Suprapubic skin (tissue), 4 donors: Measurements from ENCODE around the gene IFNA7. TPM values are rescaled to one million over a fixed set of nuclear protein-coding genes. Genes with fewer than 3 reads are reported as not detected.

Experiments used
- DNase-seq, 2 donors: peaks; one replicate each; pipeline ENCODE4 v3.0.0-alpha.2; 2019; ENCODE audit warnings: low spot score in 2 of 2
- H3K27ac ChIP-seq: fragments of 200-600 bp; sonication (generic); one replicate; pipeline ENCODE4 v1.5.1; 2019
- H3K27me3 ChIP-seq: fragments of 200-600 bp; sonication (generic); one replicate; pipeline ENCODE4 v1.5.1; 2019
- H3K36me3 ChIP-seq: fragments of 200-600 bp; sonication (generic); one replicate; pipeline ENCODE4 v1.5.1; 2019
- H3K4me1 ChIP-seq: fragments of 200-600 bp; sonication (generic); one replicate; pipeline ENCODE4 v1.5.1; 2019
- H3K4me3 ChIP-seq: fragments of 200-600 bp; sonication (generic); one replicate; pipeline ENCODE4 v1.5.1; 2019; ENCODE audit warnings: mild to moderate bottlenecking
- H3K9me3 ChIP-seq: fragments of 200-600 bp; sonication (generic); one replicate; pipeline ENCODE4 v1.5.1; 2019
- CTCF ChIP-seq, 2 donors: fragments of 200-600 bp in 1 of 2; fragments of 450-650 bp in 1 of 2; sonication (generic) in 1 of 2; IDR thresholded peaks; one replicate each; pipeline ENCODE4 v1.5.1; 2016 to 2019; ENCODE audit warnings: antibody characterized with exemption in 2 of 2, mild to moderate bottlenecking in 1 of 2, moderate library complexity in 1 of 2
- EP300 ChIP-seq: sonication (generic); formaldehyde crosslinking; IDR thresholded peaks from one replicate; pipeline ENCODE4 v1.6.1; 2017; ENCODE audit warnings: antibody characterized with exemption
- POLR2A ChIP-seq, 2 donors: fragments of 450-650 bp; IDR thresholded peaks; one replicate each; pipeline ENCODE4 v1.6.1; 2017; ENCODE audit warnings: antibody characterized with exemption in 2 of 2, mild to moderate bottlenecking in 2 of 2, moderate library complexity in 2 of 2
- POLR2AphosphoS5 ChIP-seq, 3 donors: sonication (generic); formaldehyde crosslinking; IDR thresholded peaks; one replicate each; pipeline ENCODE4 v1.6.1; 2017; ENCODE audit warnings: antibody characterized with exemption in 3 of 3
- WGBS: methylation state at CpG from one replicate; pipeline ENCODE4 v1.1.5; 2018; 5-methylcytosine and 5-hydroxymethylcytosine counted together
- total RNA-seq, 4 donors: library from RNA; depleted of rRNA; stranded (reverse); fragments of >200 nt; gene quantifications; one replicate each; pipeline ENCODE4 v1.1.0, GENCODE V29; 2016

The IFNA7 gene
- total RNA-seq, 4 donors from 2014 or later: not detected

GRCh38 chr9:21155501-21155900, 46.5 kb downstream of the IFNA7 start:
- Histone ChIP-seq H3K9me3 (no peaks in the 10 kb centered on the region), H3K27ac (no peak overlapping the region), H3K36me3 (no peaks in the 10 kb centered on the region), H3K4me1 (peaks cover 3% of the 10 kb centered on the region), H3K27me3 (no peaks in the 10 kb centered on the region), H3K4me3 (no peak overlapping the region)
- TF ChIP-seq POLR2AphosphoS5 (IDR thresholded peaks at IDR 0.05) (no peak), CTCF (IDR thresholded peaks at IDR 0.05) (no peak), EP300 (no peak), POLR2A (IDR thresholded peaks at IDR 0.05) (no peak)
- 43% methylated on average over 2 of the region's 2 CpGs for WGBS
- DNase-seq: no peak

GRCh38 chr9:21154018-21154608, 47.9 kb downstream of the IFNA7 start:
- no peak for TF ChIP-seq CTCF (IDR thresholded peaks at IDR 0.05)
- Histone ChIP-seq H3K27me3 (no peaks in the 10 kb centered on the region), H3K9me3 (no peaks in the 10 kb centered on the region), H3K4me3 (no peak overlapping the region), H3K36me3 (no peaks in the 10 kb centered on the region), H3K27ac (no peak overlapping the region), H3K4me1 (peaks cover 3% of the 10 kb centered on the region)
- no peak for DNase-seq
- 8% methylated on average over 3 of the region's 3 CpGs for WGBS

- Histone ChIP-seq H3K9me3 (no peaks in the 10 kb centered on the region), H3K27ac (no peak overlapping the region), H3K4me1 (peaks cover 3% of the 10 kb centered on the region), H3K36me3 (no peaks in the 10 kb centered on the region), H3K27me3 (no peaks in the 10 kb centered on the region), H3K4me3 (no peak overlapping the region)
- no peak for DNase-seq
- TF ChIP-seq CTCF (IDR thresholded peaks at IDR 0.05): no peak
- TF ChIP-seq POLR2A (IDR thresholded peaks at IDR 0.05): no peak
- WGBS: 39% methylated on average over 3 of the region's 3 CpGs
Observed at GRCh38 chr9:21153336-21154017, 48.5 kb downstream of the IFNA7 start.

Other genes with a start within 250 kb of the IFNA7 start
- gene HACD4, start 170.6 kb downstream of the IFNA7 start, total RNA-seq: 1 to 10 TPM; 1.9 to 4.1 (median 2.9) TPM
- gene IFNB1, start 124.3 kb downstream of the IFNA7 start, total RNA-seq: not detected
- not detected for gene IFNW1, start 60.4 kb downstream of the IFNA7 start, total RNA-seq
- not detected for gene IFNA21, start 35.5 kb downstream of the IFNA7 start, total RNA-seq
- not detected for gene IFNA4, start 14.6 kb downstream of the IFNA7 start, total RNA-seq
- not detected for gene IFNA10, start 4.9 kb upstream of the IFNA7 start, total RNA-seq
- not detected for gene IFNA16, start 15.1 kb upstream of the IFNA7 start, total RNA-seq
- gene IFNA17, start 26.0 kb upstream of the IFNA7 start, total RNA-seq: not detected
- not detected for gene IFNA14, start 37.8 kb upstream of the IFNA7 start, total RNA-seq
- not detected for gene IFNA5, start 103.1 kb upstream of the IFNA7 start, total RNA-seq
- 10 to 100 TPM; 12.0 to 17.2 (median 13.9) TPM for gene KLHL9, start 133.2 kb upstream of the IFNA7 start, total RNA-seq
- not detected for gene IFNA6, start 148.7 kb upstream of the IFNA7 start, total RNA-seq
- gene IFNA13, start 165.9 kb upstream of the IFNA7 start, total RNA-seq: not detected
- not detected for gene IFNA2, start 183.2 kb upstream of the IFNA7 start, total RNA-seq
- gene IFNA8, start 206.9 kb upstream of the IFNA7 start, total RNA-seq: not detected
- gene IFNA1, start 238.2 kb upstream of the IFNA7 start, total RNA-seq: not detected